ENCODE results near the gene PRKCE.

Gene PRKCE

DNA sequence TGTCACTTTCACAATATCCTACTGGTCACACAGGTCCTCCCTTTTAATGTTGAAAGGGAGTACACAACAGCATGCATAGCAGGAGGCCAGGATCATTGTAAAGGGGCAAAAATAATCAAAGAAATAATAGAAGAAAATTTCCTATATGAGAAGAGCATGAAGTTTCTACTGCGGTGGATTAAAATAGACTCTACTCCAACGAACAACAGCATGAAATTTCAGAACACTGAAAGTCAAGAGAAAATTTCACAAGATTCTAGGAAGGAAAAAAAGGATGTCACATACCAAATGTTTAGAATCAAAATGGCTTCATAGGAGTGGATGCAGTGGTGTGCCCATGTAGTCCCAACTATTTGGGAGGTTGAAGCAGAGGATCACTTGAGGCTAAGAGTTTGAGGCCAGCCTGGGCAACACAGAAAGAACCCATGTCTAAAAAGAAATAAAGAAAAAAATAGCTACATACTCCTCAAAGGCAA is 573.7 kb downstream of the PRKCE start:
- FAIRE-seq (no peak), DNase-seq (ENCODE audit: insufficient read length, low spot score) (no peak)

GRCh38 chr2:46225730-46226129 is 574.3 kb downstream of the PRKCE start:
- FAIRE-seq (no peak), DNase-seq (ENCODE audit: insufficient read length, low spot score) (no peak)

- no peak for DNase-seq (ENCODE audit: insufficient read length, low spot score)
- FAIRE-seq, result no peak
These were observed 575.1 kb downstream of the PRKCE start for GRCh38 chr2:46226620-46227019.

DNA sequence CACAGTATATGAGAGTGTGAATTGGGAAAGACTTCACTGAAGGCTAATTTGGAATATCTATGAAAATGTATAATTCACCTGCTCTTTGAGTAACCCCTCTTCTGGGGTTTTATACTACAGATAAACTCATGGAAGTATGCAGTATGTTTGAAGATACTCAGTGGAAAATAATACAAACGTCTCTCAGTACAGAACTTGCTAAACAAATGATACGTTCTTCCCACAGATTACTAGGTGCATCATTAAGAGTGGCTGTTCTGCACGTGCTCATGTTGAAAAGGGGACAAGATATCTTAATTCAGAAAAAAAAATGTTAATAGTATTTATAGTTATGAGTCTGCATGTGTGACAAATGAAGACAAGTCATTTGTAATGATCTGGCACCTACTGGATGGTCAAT is 575.5 kb downstream of the PRKCE start:
- FAIRE-seq (no peak), DNase-seq (ENCODE audit: insufficient read length, low spot score) (no peak)

DNA sequence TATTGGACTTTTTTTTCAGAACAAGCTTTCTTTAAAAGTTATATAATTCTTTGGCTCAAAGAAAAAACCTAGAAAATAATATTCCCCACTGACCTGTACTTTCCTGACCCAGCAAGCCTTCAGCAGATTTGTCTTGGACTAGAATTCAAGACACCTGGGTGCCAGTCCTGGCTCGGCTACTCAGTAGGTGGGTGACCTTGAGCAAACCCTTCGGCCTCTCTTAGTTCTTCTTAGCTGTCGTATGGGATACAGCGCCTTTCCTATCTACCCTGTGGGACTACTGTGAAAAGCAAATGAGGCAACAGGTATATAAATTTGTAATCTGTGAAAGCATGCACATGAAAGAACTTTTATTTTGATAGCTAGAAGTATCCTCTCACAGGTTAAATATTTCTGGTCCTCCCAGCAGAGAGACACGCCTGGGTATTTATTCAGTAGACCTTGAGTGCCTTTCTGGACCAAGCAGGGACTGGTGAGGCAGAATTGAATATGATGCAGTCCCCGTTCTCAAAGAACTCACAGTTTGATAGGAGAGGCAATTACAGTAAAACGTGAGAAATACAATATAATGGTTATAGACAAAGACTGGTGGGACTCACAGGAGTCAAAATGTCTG is 576.3 kb downstream of the PRKCE start:
- no peak for DNase-seq (ENCODE audit: insufficient read length, low spot score)
- no peak for FAIRE-seq

DNA sequence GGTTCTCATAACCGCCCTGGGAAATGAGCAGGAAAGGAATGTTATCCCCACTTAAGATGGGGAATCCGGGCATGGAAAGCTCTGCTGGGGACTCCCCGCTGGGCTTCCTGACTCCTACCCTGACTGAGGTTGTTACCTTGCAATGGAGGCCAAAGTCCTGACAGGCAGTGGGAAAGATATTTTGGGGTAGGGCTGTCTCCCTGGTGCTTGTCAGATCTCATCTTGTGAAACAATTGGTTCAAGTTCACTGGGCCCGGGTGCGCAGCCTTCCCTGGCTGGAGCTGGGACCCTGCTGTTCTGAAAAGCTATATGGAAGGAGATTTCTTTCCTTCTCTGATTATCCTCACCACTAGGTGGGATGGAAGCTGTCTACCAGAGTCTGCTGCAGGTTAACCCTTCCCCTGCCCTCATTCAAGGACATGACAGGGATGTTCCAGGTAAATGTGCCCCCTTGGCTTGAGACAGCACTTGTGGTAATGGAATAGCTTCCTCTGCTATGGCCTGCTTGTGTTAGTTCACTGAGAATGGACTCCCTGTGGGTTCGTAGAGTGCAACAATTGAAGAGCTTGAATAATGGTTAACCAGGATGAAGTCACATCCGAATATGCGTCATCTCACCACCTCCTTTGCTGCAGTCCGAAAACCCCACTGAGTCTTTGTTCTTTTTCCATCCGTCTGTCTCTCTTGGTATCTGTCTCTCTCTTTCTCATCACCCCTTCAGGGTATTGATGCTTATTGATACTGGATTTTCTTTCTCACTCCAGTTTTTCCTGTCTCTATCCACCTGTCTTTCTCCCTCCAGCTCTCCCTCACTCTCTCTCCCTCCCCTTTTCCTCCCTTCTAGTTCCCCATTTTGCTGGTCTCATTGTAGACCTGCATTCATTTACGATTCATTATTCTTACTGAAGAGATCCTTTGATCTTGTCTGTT is 577.9 kb downstream of the PRKCE start:
- DNase-seq (ENCODE audit: insufficient read length, low spot score) (no peak), FAIRE-seq (no peak)

DNA sequence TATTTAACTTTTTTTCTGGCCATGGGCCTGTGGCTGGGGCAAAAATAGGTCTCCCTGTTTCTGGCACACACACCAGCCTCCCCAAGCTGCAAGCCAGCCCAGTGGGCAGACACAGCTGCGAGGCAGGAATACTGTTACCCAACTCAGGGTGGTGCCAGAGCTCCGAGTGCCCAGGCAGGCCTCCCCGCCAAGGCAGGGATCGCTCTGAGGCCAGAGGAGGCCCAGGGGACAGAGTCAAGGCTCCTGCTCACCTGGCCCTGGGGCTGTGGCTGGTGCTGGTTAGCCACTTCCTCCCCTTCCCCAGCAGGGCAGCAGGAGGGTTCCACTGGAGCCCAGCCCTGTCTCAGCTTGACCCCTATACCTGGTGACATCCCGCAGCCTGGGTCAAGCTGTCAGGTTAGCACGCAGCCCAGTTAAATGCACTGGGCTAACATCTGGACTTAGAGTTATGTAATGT is 578.7 kb downstream of the PRKCE start:
- no peak for DNase-seq (ENCODE audit: insufficient read length, low spot score)
- no peak for FAIRE-seq

DNA sequence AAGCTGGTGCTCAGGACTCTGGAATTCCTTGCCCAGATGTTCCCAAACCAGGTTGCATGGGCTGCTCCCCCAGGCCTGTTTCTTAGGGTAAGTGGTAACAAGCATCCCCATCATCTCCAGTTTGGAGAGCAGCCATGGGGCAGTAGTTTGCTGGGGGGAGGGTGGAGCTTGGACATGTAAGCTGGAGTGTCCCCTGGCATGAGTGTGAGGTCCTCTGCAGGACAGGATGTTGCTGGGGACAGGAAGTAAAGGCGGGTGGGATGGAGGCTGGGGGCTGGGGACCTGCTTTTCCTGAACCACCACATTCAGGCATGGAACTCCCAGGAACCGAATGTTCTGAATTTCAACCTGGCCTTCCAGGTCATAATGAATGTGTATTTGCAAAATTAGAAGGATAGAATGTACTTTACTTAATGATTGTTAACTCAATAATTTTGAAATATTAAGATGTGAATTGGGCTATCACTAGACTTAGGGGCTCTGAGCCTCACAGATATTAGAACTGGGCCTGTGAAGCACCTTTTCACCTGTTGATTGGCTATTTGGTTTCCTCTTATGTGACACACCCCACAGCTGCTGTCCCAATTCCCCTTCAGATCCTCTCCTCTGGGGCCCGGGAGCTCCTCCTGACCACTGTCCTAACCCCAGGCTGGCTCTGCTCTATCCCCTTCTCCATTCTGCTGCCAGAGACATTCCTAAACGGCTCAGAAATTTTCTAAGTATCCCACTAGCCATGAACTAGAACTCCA is 579.4 kb downstream of the PRKCE start:
- DNase-seq (ENCODE audit: insufficient read length, low spot score) (no peak), FAIRE-seq (no peak)

- DNase-seq (ENCODE audit: insufficient read length, low spot score) (no peak), FAIRE-seq (no peak)
These were observed 580.2 kb downstream of the PRKCE start for GRCh38 chr2:46231721-46232120.

- DNase-seq (ENCODE audit: insufficient read length, low spot score), result no peak
- no peak for FAIRE-seq
These were observed 581.4 kb downstream of the PRKCE start for GRCh38 chr2:46232860-46233259.

GRCh38 chr2:46236006-46236875 is 584.8 kb downstream of the PRKCE start:
- DNase-seq (ENCODE audit: insufficient read length, low spot score) (no peak), FAIRE-seq (no peak)

DNA sequence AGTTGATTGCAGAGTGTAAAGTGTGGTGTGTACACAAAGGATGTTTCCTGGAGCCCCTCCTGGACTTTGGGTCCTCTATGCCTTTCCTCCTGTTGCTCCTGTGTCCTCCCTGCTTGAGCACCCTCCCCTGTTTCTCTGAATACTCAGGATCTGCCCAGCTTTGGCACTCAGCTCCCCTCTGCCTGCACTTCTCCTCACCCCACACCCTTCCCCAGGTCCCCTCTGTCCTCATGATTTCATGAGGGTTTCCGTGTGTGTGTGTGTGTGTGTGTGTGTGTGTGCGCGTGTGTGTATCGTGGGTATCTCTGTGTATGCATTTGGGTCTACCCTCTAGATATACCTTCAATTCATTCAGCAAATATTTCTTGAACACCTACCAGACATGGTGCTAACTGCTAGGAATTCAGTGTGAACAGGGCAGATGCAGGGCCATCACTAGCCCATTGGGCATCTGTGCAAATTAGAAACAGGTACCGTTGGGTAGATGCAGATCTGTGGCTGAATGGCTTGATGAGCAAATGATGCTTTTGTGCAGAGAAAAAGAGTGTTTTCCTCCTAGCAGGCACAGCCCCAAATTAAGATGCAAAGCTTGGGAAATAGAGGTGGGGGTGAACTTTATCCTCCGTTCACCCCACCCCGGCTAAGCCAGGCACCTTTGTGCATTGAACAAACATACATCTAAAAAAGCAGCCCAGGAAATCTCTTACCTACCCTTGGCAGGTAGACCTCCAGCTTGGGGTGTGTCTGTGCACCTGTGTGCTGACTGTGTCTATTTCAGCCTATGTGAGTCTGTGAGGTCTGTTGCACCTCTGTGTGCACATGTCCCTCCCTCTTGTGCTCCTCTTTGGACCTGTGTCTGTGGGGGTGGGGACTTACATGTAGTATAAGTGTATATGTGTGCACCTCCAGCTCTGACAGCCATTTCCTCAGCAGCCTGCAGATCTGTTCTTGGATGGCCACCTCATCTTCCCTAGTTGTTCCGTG is 585.7 kb downstream of the PRKCE start:
- DNase-seq (ENCODE audit: insufficient read length, low spot score) (no peak), FAIRE-seq (no peak)
